ENCODE results near the gene SYT2. TPM values are rescaled to one million over a fixed set of nuclear protein-coding genes. Genes with fewer than 3 reads are reported as not detected.
"Not testable (repeated sequence)": the region's sequence is repeated elsewhere in the genome, so short reads cannot be mapped to it uniquely, and the experiment has no call there.

Gene SYT2
- total RNA-seq, 1 donor from 2014 or later, result not detected

GRCh38 chr1:202576816-202577215 lies 133.4 kb downstream of the SYT2 start:
- intact Hi-C loops (cut with micrococcal nuclease), result no loop called here

- intact Hi-C loops (cut with micrococcal nuclease), result no loop called here
Measured at GRCh38 chr1:202575918-202576653, 134.2 kb downstream of the SYT2 start.

GRCh38 chr1:202572867-202573266 lies 137.4 kb downstream of the SYT2 start:
- intact Hi-C loops (cut with micrococcal nuclease), result no loop called here

GRCh38 chr1:202571719-202572339 lies 138.4 kb downstream of the SYT2 start:
- intact Hi-C loops (cut with micrococcal nuclease), result loop anchor here (1.0 kb wide), 3 partner anchors 71 to 229 kb away; no protein-coding TSS in a partner anchor

- intact Hi-C loops (cut with micrococcal nuclease), result no loop called here
Measured at GRCh38 chr1:202569393-202570322, 140.6 kb downstream of the SYT2 start.

GRCh38 chr1:202568826-202569225 lies 141.4 kb downstream of the SYT2 start:
- intact Hi-C loops (cut with micrococcal nuclease), result no loop called here

- intact Hi-C loops (cut with micrococcal nuclease), result no loop called here
Measured at GRCh38 chr1:202568410-202568809, 141.8 kb downstream of the SYT2 start.

GRCh38 chr1:202567738-202568137 lies 142.5 kb downstream of the SYT2 start:
- intact Hi-C loops (cut with micrococcal nuclease), result no loop called here

GRCh38 chr1:202565890-202566602 lies 144.2 kb downstream of the SYT2 start:
- intact Hi-C loops (cut with micrococcal nuclease), result no loop called here

- intact Hi-C loops (cut with micrococcal nuclease), result no loop called here
Measured at GRCh38 chr1:202564958-202565495, 145.2 kb downstream of the SYT2 start.

- intact Hi-C loops (cut with micrococcal nuclease), result no loop called here
Measured at GRCh38 chr1:202563818-202564217, 146.4 kb downstream of the SYT2 start.

- intact Hi-C loops (cut with micrococcal nuclease), result no loop called here
Measured at GRCh38 chr1:202562444-202563060, 147.7 kb downstream of the SYT2 start.

GRCh38 chr1:202561726-202562443 lies 148.4 kb downstream of the SYT2 start:
- intact Hi-C loops (cut with micrococcal nuclease), result no loop called here

- intact Hi-C loops (cut with micrococcal nuclease), result no loop called here
Measured at GRCh38 chr1:202561240-202561639, 149.0 kb downstream of the SYT2 start.

- intact Hi-C loops (cut with micrococcal nuclease), result not testable (repeated sequence)
Measured at GRCh38 chr1:202557662-202558061, 152.6 kb downstream of the SYT2 start.

- intact Hi-C loops (cut with micrococcal nuclease), result not testable (repeated sequence)
Measured at GRCh38 chr1:202556037-202556436, 154.2 kb downstream of the SYT2 start.

- intact Hi-C loops (cut with micrococcal nuclease), result not testable (repeated sequence)
Measured at GRCh38 chr1:202554619-202555018, 155.6 kb downstream of the SYT2 start.

- intact Hi-C loops (cut with micrococcal nuclease), result no loop called here
Measured at GRCh38 chr1:202553560-202554038, 156.7 kb downstream of the SYT2 start.

GRCh38 chr1:202553078-202553477 lies 157.2 kb downstream of the SYT2 start:
- intact Hi-C loops (cut with micrococcal nuclease), result not testable (repeated sequence)

GRCh38 chr1:202552615-202553014 lies 157.6 kb downstream of the SYT2 start:
- intact Hi-C loops (cut with micrococcal nuclease), result not testable (repeated sequence)

All from T-helper 1 cell treated with Interleukin-12 subunit alpha and Interleukin-12 subunit beta and Interleukin-4 antibody, amounts not matched to agents 30 ng/mL and 1 ng/mL, for 36 hours (primary cell).